ENCODE results near the gene DOCK11. TPM values are rescaled to one million over a fixed set of nuclear protein-coding genes. Genes with fewer than 3 reads are reported as not detected.

Gene DOCK11
- total RNA-seq, 2 donors from 2014 or later, result 41.6 to 44.9 TPM

Other genes starting within 250 kb of the DOCK11 start
- 1 to 10 TPM; 8.0 TPM for gene WDR44, start 149.7 kb upstream of the DOCK11 start, total RNA-seq
- gene IL13RA1, start 231.8 kb downstream of the DOCK11 start, total RNA-seq, result 1 to 10 TPM in 1 of 2 donors, under 1 TPM in 1; 0.32 to 1.8 TPM